HL-60 (cell line): ENCODE measurements around the gene DAP.

ENCODE experiments used
- DNase-seq, 2 experiments: peaks; one replicate each; pipeline ENCODE4 v3.0.0-alpha.2; 2010 to 2020; ENCODE audit warnings: low read depth in 1 of 2, low spot score in 1 of 2
- H3K27ac ChIP-seq: fragments of 250-450 bp; sonication (Bioruptor Pico); replicated peaks from 2 replicates; pipeline ENCODE4 v1.5.1; 2020; ENCODE audit warnings: mild to moderate bottlenecking, moderate library complexity
- H3K27me3 ChIP-seq: fragments of 250-450 bp; sonication (Bioruptor Pico); 2 replicates; pipeline ENCODE4 v1.5.1; 2021; ENCODE audit warnings: mild to moderate bottlenecking, moderate library complexity; ENCODE audit not compliant: insufficient read depth, poor library complexity, severe bottlenecking
- H3K4me3 ChIP-seq: replicated peaks from 2 replicates; pipeline ENCODE4 v1.5.1; 2011; ENCODE audit warnings: mild to moderate bottlenecking, control low read depth, low read length; ENCODE audit not compliant: insufficient read depth
- GABPA ChIP-seq: IDR thresholded peaks from 2 replicates; pipeline ENCODE4 v1.6.1; 2012; ENCODE audit warnings: low read depth
- POLR2AphosphoS5 ChIP-seq: IDR thresholded peaks from 2 replicates; pipeline ENCODE4 v1.6.1; 2012; ENCODE audit warnings: low read depth
- SPI1 ChIP-seq: IDR thresholded peaks from 2 replicates; pipeline ENCODE4 v1.6.1; 2012; ENCODE audit warnings: low read depth, mild to moderate bottlenecking, borderline replicate concordance
- TF ChIP-seq, protein P1 (sequence below): IDR thresholded peaks from 2 replicates; pipeline ENCODE4 v1.6.1; 2012; ENCODE audit warnings: low read depth; ENCODE audit not compliant: insufficient replicate concordance
- TF ChIP-seq, protein P2 (sequence below): IDR thresholded peaks from one replicate; pipeline ENCODE4 v1.5.1; 2011; ENCODE audit warnings: low read length, control low read depth, inconsistent platforms; ENCODE audit not compliant: insufficient read depth

The DAP gene

DNA sequence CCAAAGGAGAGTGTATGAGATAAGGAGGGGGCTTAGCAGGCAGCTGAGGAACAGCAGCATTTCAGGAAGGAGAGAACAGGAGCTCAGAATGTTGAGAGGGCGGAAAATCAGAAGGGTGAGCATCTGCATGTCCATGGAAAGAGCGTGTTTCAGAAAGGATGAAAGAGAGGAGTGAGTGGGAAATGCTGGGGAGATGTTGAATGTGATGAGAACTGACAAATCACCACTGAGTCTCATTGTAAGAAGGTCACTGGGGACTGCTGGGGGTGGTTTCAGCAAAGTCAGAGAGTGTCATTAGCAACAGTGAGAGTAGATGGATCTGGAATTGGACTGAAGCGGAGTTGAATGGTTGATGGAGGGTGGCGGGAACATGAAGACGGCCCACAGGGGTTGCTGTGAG, 131.4 kb downstream of the DAP start:
- peak overlapping the region; percentile 10; the same call in 1 of the 2 replicates for H3K27ac ChIP-seq
- TF ChIP-seq, protein P1, sequence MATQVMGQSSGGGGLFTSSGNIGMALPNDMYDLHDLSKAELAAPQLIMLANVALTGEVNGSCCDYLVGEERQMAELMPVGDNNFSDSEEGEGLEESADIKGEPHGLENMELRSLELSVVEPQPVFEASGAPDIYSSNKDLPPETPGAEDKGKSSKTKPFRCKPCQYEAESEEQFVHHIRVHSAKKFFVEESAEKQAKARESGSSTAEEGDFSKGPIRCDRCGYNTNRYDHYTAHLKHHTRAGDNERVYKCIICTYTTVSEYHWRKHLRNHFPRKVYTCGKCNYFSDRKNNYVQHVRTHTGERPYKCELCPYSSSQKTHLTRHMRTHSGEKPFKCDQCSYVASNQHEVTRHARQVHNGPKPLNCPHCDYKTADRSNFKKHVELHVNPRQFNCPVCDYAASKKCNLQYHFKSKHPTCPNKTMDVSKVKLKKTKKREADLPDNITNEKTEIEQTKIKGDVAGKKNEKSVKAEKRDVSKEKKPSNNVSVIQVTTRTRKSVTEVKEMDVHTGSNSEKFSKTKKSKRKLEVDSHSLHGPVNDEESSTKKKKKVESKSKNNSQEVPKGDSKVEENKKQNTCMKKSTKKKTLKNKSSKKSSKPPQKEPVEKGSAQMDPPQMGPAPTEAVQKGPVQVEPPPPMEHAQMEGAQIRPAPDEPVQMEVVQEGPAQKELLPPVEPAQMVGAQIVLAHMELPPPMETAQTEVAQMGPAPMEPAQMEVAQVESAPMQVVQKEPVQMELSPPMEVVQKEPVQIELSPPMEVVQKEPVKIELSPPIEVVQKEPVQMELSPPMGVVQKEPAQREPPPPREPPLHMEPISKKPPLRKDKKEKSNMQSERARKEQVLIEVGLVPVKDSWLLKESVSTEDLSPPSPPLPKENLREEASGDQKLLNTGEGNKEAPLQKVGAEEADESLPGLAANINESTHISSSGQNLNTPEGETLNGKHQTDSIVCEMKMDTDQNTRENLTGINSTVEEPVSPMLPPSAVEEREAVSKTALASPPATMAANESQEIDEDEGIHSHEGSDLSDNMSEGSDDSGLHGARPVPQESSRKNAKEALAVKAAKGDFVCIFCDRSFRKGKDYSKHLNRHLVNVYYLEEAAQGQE, result no peak
- TF ChIP-seq GABPA (no peak), POLR2AphosphoS5 (no peak), SPI1 (no peak)
- TF ChIP-seq, protein P2, sequence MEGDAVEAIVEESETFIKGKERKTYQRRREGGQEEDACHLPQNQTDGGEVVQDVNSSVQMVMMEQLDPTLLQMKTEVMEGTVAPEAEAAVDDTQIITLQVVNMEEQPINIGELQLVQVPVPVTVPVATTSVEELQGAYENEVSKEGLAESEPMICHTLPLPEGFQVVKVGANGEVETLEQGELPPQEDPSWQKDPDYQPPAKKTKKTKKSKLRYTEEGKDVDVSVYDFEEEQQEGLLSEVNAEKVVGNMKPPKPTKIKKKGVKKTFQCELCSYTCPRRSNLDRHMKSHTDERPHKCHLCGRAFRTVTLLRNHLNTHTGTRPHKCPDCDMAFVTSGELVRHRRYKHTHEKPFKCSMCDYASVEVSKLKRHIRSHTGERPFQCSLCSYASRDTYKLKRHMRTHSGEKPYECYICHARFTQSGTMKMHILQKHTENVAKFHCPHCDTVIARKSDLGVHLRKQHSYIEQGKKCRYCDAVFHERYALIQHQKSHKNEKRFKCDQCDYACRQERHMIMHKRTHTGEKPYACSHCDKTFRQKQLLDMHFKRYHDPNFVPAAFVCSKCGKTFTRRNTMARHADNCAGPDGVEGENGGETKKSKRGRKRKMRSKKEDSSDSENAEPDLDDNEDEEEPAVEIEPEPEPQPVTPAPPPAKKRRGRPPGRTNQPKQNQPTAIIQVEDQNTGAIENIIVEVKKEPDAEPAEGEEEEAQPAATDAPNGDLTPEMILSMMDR, result no peak
- no peak overlapping the region for H3K4me3 ChIP-seq
- H3K27me3 ChIP-seq, result no peaks in the 10 kb centered on the region
- no peak for DNase-seq
